IPS DF 6.9 (cell line): ENCODE measurements around the gene FBXO34.
"Not testable (repeated sequence)": the region's sequence is repeated elsewhere in the genome, so short reads cannot be mapped to it uniquely, and the experiment has no call there.

Experiments used
- DNase-seq: peaks from one replicate; pipeline ENCODE4 v3.0.0-alpha.2; 2013; ENCODE audit warnings: low read depth, low spot score
- H3K27ac ChIP-seq: one replicate; pipeline ENCODE4 v1.5.1; 2013; ENCODE audit warnings: low read length, control low read depth
- H3K27me3 ChIP-seq: 2 replicates; pipeline ENCODE4 v1.6.1; 2013; ENCODE audit warnings: mild to moderate bottlenecking, low read length; ENCODE audit not compliant: control insufficient read depth, insufficient read depth
- H3K36me3 ChIP-seq: 2 replicates; pipeline ENCODE4 v1.6.1; 2013; ENCODE audit warnings: low read length; ENCODE audit not compliant: control insufficient read depth, insufficient read depth
- H3K4me1 ChIP-seq: 2 replicates; pipeline ENCODE4 v1.6.1; 2013; ENCODE audit warnings: low read length; ENCODE audit not compliant: control insufficient read depth, insufficient read depth
- H3K4me3 ChIP-seq: 2 replicates; pipeline ENCODE4 v1.5.1; 2013; ENCODE audit warnings: mild to moderate bottlenecking, low read length
- H3K9me3 ChIP-seq: 2 replicates; pipeline ENCODE4 v1.6.1; 2013; ENCODE audit warnings: low read length, inconsistent platforms; ENCODE audit not compliant: control insufficient read depth, insufficient read depth
- WGBS: extraction: QIAGEN DNeasy Blood & Tissue Kit; methylation state at CpG from one replicate; pipeline ENCODE4 v1.1.7; 2013; ENCODE audit warnings: mixed read lengths, missing lambda C conversion rate; ENCODE audit not compliant: insufficient read length, insufficient coverage; 5-methylcytosine and 5-hydroxymethylcytosine counted together

The FBXO34 gene

GRCh38 chr14:55344582-55345163, 73.5 kb downstream of the FBXO34 start:
- H3K36me3 ChIP-seq, DNase-seq, H3K9me3 ChIP-seq, H3K27me3 ChIP-seq, H3K4me3 ChIP-seq, H3K27ac ChIP-seq, H3K4me1 ChIP-seq: not testable (repeated sequence)
- no CpG with 5 or more reads among the region's 6 CpGs for WGBS

GRCh38 chr14:55347040-55347439, 75.8 kb downstream of the FBXO34 start:
- Histone ChIP-seq H3K27me3 (no peaks in the 10 kb centered on the region), H3K4me1 (peaks cover 1% of the 10 kb centered on the region; the same call in 1 of the 2 replicates), H3K27ac (no peak overlapping the region), H3K9me3 (no peaks in the 10 kb centered on the region), H3K4me3 (no peak overlapping the region), H3K36me3 (no peaks in the 10 kb centered on the region)
- WGBS = no CpG with 5 or more reads among the region's 1 CpG
- no peak for DNase-seq

- Histone ChIP-seq H3K27ac (no peak overlapping the region), H3K4me1 (peaks cover 1% of the 10 kb centered on the region; the same call in 1 of the 2 replicates), H3K27me3 (no peaks in the 10 kb centered on the region), H3K4me3 (no peak overlapping the region), H3K9me3 (no peaks in the 10 kb centered on the region), H3K36me3 (no peaks in the 10 kb centered on the region)
- no CpG with 5 or more reads among the region's 3 CpGs for WGBS
- no peak for DNase-seq
Observed at GRCh38 chr14:55347748-55348147, 76.5 kb downstream of the FBXO34 start.

DNA sequence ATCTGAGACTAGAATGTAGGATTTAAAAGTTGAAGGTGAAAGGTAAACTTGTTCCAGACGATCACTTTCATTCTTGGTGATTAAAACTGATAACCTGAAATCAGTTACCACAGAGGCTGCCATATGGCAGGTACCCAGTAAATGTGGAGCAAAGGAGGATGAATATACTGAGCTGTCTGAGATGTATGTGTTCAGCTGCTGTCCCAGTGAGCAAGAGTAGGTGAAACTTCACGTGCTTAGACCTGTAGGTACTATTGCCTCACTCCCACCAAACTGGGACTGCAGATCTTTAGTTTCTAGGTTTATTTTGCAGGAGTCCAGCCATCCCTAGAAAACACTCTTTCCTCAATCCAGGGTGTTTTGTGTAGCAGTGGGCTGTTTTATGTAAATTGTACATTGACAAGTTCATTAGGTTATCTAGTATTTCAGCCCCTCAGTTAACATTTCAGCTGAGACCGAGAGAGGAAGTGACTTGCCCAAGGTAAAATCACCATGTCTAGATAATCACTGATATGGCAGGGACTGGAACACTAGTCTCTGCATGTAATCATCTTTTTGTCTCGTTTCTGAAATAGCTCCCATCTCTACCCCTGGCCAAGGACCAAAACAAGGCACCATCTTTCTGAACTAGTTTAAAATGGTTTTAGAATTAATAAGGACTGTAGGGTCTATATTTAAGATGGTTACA, 77.7 kb downstream of the FBXO34 start:
- WGBS = no CpG with 5 or more reads among the region's 4 CpGs
- Histone ChIP-seq H3K27ac (no peak overlapping the region), H3K36me3 (no peaks in the 10 kb centered on the region), H3K27me3 (no peaks in the 10 kb centered on the region), H3K4me1 (peaks cover 1% of the 10 kb centered on the region; the same call in 1 of the 2 replicates), H3K4me3 (no peak overlapping the region), H3K9me3 (no peaks in the 10 kb centered on the region)
- DNase-seq = no peak

GRCh38 chr14:55349565-55349964, 78.3 kb downstream of the FBXO34 start:
- H3K27me3 ChIP-seq = no peaks in the 10 kb centered on the region
- H3K36me3 ChIP-seq = no peaks in the 10 kb centered on the region
- no peaks in the 10 kb centered on the region for H3K9me3 ChIP-seq
- H3K4me3 ChIP-seq = no peak overlapping the region
- no peak overlapping the region for H3K27ac ChIP-seq
- no peak for DNase-seq
- WGBS = 100% methylated on average over 1 of the region's 12 CpGs
- peaks cover 3% of the 10 kb centered on the region; the same call in 1 of the 2 replicates for H3K4me1 ChIP-seq

GRCh38 chr14:55350461-55350860, 79.2 kb downstream of the FBXO34 start:
- Histone ChIP-seq H3K27ac (no peak overlapping the region), H3K27me3 (no peaks in the 10 kb centered on the region), H3K4me3 (no peak overlapping the region), H3K9me3 (no peaks in the 10 kb centered on the region), H3K36me3 (no peaks in the 10 kb centered on the region), H3K4me1 (peaks cover 3% of the 10 kb centered on the region; the same call in 1 of the 2 replicates)
- DNase-seq = no peak
- no CpG with 5 or more reads among the region's 4 CpGs for WGBS

DNA sequence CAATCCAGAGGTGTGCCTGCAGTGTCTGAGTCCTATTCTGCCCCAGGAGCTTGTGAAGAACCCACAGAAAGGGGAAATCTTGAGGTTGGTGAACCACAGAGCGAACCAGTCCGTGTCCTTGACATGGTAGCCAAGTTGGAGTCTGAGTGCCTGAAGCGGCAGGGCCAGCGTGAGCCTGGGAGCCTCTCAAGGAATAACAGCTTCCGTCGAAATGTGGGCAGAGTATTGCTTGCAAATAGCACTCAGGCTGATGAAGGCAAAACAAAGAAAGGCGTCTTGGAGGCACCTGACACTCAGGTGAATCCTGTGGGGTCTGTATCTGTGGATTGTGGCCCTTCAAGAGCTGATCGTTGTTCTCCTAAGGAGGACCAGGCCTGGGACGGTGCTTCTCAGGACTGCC, 79.9 kb downstream of the FBXO34 start:
- no CpG with 5 or more reads among the region's 9 CpGs for WGBS
- H3K36me3 ChIP-seq = no peaks in the 10 kb centered on the region
- H3K4me1 ChIP-seq = peaks cover 3% of the 10 kb centered on the region; the same call in 1 of the 2 replicates
- no peak overlapping the region for H3K4me3 ChIP-seq
- DNase-seq = no peak
- H3K9me3 ChIP-seq = no peaks in the 10 kb centered on the region
- H3K27me3 ChIP-seq = no peaks in the 10 kb centered on the region
- H3K27ac ChIP-seq = no peak overlapping the region

DNA sequence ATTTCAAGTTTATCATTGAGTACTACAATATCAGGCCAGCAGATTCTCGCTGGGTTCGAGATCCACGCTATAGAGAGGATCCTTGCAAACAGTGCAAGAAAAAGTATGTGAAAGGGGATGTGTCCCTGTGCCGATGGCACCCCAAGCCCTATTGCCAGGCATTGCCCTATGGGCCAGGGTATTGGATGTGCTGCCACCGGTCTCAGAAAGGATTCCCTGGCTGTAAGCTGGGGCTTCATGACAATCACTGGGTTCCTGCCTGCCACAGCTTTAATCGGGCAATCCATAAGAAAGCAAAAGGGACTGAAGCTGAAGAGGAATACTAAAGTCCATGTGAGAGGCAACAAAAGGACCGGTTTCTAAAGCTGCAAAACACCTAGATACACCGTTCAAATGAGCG, 81.0 kb downstream of the FBXO34 start:
- peaks cover 3% of the 10 kb centered on the region; the same call in 1 of the 2 replicates for H3K4me1 ChIP-seq
- DNase-seq = no peak
- H3K27ac ChIP-seq = no peak overlapping the region
- no peaks in the 10 kb centered on the region for H3K36me3 ChIP-seq
- no peaks in the 10 kb centered on the region for H3K9me3 ChIP-seq
- no peak overlapping the region for H3K4me3 ChIP-seq
- H3K27me3 ChIP-seq = no peaks in the 10 kb centered on the region
- no CpG with 5 or more reads among the region's 9 CpGs for WGBS

DNA sequence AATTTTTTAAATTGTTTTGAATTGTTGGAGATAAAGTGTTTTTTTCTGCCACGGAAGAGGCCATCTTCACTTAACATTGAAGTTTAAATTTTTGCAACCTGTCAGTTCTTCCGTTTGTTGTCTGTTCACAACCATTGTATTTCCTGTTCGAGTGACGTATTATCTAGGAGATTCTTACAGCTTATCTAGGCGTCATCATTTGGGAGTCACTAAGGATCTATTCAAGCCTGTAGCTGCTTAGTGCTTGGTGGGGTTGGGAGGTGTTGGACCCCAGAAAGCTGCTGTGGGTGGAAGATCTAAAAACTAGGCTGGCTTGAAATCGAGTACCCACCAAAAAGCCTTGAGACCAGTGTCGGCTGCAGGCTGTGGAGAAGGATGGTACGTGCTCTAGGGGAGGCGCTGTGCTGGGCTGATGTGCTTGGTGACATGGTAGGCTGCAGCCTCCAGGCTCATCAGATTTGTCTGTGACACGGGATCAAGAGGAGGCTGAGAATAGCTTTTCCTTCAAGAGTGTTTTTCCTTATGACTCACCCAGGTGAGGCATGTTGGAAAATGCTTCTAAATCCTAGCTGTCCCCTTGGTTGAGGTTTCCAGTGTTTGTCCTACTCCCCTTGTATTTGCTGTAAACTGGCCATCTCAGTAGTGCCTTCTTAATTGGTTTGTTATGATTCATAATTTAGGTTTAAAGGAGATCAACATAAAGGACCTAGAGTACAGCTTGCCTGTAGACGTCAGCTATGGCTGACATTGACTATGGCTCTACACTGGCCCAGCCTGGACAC, 82.7 kb downstream of the FBXO34 start:
- no CpG with 5 or more reads among the region's 11 CpGs for WGBS
- H3K36me3 ChIP-seq = no peaks in the 10 kb centered on the region
- no peak overlapping the region for H3K27ac ChIP-seq
- H3K4me3 ChIP-seq = no peak overlapping the region
- no peak for DNase-seq
- H3K27me3 ChIP-seq = no peaks in the 10 kb centered on the region
- peaks cover 3% of the 10 kb centered on the region; the same call in 1 of the 2 replicates for H3K4me1 ChIP-seq
- no peaks in the 10 kb centered on the region for H3K9me3 ChIP-seq

- WGBS = no CpG with 5 or more reads among the region's 5 CpGs
- H3K9me3 ChIP-seq = no peaks in the 10 kb centered on the region
- H3K4me1 ChIP-seq = peaks cover 3% of the 10 kb centered on the region; the same call in 1 of the 2 replicates
- no peak overlapping the region for H3K4me3 ChIP-seq
- DNase-seq = peak; percentile 31
- H3K27me3 ChIP-seq = no peaks in the 10 kb centered on the region
- H3K27ac ChIP-seq = no peak overlapping the region
- no peaks in the 10 kb centered on the region for H3K36me3 ChIP-seq
Observed at GRCh38 chr14:55354500-55354899, 83.3 kb downstream of the FBXO34 start.
